ENCODE measurements around the gene HKDC1.
"Not testable (repeated sequence)": the region's sequence is repeated elsewhere in the genome, so short reads cannot be mapped to it uniquely, and the experiment has no call there.

HKDC1 gene

GRCh38 chr10:69220041-69220451 lies at the start of gene HKDC1:
HKDC1 (plus strand) TSS chr10:69220332; CDS start chr10:69220436, 104 bp downstream.
- Histone ChIP-seq H3K27me3 (replicated peaks; ENCODE audit: control insufficient read depth, insufficient read depth, low read length) (no peaks in the 10 kb centered on the region; the same call in 1 of the 2 replicates), H3K4me3 (replicated peaks; ENCODE audit: low read depth, low read length) (no peak within 1 kb of the TSS), H3K36me3 (ENCODE audit: control insufficient read depth, insufficient read depth, low read length) (no peaks in the 10 kb centered on the region)
- TF ChIP-seq, protein P1, sequence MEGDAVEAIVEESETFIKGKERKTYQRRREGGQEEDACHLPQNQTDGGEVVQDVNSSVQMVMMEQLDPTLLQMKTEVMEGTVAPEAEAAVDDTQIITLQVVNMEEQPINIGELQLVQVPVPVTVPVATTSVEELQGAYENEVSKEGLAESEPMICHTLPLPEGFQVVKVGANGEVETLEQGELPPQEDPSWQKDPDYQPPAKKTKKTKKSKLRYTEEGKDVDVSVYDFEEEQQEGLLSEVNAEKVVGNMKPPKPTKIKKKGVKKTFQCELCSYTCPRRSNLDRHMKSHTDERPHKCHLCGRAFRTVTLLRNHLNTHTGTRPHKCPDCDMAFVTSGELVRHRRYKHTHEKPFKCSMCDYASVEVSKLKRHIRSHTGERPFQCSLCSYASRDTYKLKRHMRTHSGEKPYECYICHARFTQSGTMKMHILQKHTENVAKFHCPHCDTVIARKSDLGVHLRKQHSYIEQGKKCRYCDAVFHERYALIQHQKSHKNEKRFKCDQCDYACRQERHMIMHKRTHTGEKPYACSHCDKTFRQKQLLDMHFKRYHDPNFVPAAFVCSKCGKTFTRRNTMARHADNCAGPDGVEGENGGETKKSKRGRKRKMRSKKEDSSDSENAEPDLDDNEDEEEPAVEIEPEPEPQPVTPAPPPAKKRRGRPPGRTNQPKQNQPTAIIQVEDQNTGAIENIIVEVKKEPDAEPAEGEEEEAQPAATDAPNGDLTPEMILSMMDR (IDR thresholded peaks at IDR 0.05; ENCODE audit: insufficient read depth, low read length, poor library complexity, severe bottlenecking), result no peak
- DNase-seq (ENCODE audit: extremely low read depth, insufficient read length), result no peak

DNA sequence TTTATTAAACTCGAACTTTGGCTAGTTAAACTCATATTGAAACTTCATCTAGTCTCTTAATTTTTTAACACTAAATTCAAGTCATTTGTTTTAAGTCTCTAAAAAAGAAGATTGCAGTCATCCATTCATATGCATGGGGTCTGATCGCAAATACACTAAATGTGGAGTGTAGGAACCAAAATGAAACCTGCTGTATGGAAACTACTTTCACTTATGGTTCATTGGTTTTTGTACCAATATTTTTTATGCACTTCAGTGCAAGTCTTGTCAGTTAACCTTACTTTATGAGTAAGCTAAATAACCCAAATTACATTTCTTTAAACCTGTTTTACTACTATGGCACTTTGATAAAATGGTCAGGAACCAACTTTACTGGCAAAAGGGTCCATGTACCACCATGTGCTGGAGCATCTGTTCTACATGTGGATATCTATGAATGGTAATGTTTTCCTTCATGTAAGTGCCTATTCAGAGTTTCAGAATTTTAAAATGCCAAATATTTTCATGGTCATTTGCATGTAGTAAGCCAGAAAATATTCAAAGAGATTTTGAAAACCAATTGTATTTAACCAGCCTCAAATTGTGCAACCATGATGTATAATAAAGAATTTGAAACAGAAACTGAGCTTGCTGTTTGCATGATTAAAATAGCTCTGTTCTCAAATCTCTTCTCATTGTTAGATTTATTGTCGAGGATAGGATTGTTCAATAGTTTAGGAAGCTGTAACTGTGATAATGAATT lies 47.7 kb upstream of the HKDC1 start:
- TF ChIP-seq, protein P1 (IDR thresholded peaks at IDR 0.05; ENCODE audit: insufficient read depth, low read length, poor library complexity, severe bottlenecking), result no peak
- H3K4me3 ChIP-seq (replicated peaks; ENCODE audit: low read depth, low read length), result no peak overlapping the region
- no peaks in the 10 kb centered on the region; the same call in 1 of the 2 replicates for H3K36me3 ChIP-seq (ENCODE audit: control insufficient read depth, insufficient read depth, low read length)
- no peak for DNase-seq (ENCODE audit: extremely low read depth, insufficient read length)
- no peaks in the 10 kb centered on the region for H3K27me3 ChIP-seq (replicated peaks; ENCODE audit: control insufficient read depth, insufficient read depth, low read length)

GRCh38 chr10:69175326-69175725 lies 44.8 kb upstream of the HKDC1 start:
- H3K4me3 ChIP-seq (replicated peaks; ENCODE audit: low read depth, low read length); H3K36me3 ChIP-seq (ENCODE audit: control insufficient read depth, insufficient read depth, low read length); DNase-seq (ENCODE audit: extremely low read depth, insufficient read length); H3K27me3 ChIP-seq (replicated peaks; ENCODE audit: control insufficient read depth, insufficient read depth, low read length): not testable (repeated sequence)

DNA sequence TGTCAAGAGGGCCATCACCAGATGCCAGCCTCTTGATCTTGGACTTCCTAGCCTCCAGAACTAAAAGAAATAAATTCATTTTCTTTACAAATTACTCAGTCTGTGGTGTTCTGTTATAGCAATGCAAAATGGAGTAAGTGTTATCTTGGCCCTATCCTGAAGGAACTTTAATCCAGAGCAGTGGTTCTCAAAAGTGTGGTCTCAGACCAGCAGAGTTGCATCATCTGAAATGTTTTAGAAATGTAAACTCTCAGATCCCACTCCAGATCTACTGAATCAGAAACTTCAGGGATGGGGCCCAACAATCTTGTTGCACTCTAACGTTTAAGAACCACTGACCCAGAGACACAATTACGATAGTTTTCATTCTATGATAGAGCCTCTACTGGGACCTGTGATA lies 43.3 kb upstream of the HKDC1 start:
- H3K4me3 ChIP-seq (replicated peaks; ENCODE audit: low read depth, low read length), result no peak overlapping the region
- no peaks in the 10 kb centered on the region for H3K27me3 ChIP-seq (replicated peaks; ENCODE audit: control insufficient read depth, insufficient read depth, low read length)
- TF ChIP-seq, protein P1 (IDR thresholded peaks at IDR 0.05; ENCODE audit: insufficient read depth, low read length, poor library complexity, severe bottlenecking), result no peak
- no peaks in the 10 kb centered on the region for H3K36me3 ChIP-seq (ENCODE audit: control insufficient read depth, insufficient read depth, low read length)
- DNase-seq (ENCODE audit: extremely low read depth, insufficient read length), result no peak

GRCh38 chr10:69179089-69179742 lies 40.9 kb upstream of the HKDC1 start:
- Histone ChIP-seq H3K27me3 (replicated peaks; ENCODE audit: control insufficient read depth, insufficient read depth, low read length) (no peaks in the 10 kb centered on the region), H3K36me3 (ENCODE audit: control insufficient read depth, insufficient read depth, low read length) (no peaks in the 10 kb centered on the region), H3K4me3 (replicated peaks; ENCODE audit: low read depth, low read length) (peak overlapping the region; percentile 98)
- no peak for DNase-seq (ENCODE audit: extremely low read depth, insufficient read length)
- TF ChIP-seq, protein P1 (IDR thresholded peaks at IDR 0.05; ENCODE audit: insufficient read depth, low read length, poor library complexity, severe bottlenecking), result no peak

DNA sequence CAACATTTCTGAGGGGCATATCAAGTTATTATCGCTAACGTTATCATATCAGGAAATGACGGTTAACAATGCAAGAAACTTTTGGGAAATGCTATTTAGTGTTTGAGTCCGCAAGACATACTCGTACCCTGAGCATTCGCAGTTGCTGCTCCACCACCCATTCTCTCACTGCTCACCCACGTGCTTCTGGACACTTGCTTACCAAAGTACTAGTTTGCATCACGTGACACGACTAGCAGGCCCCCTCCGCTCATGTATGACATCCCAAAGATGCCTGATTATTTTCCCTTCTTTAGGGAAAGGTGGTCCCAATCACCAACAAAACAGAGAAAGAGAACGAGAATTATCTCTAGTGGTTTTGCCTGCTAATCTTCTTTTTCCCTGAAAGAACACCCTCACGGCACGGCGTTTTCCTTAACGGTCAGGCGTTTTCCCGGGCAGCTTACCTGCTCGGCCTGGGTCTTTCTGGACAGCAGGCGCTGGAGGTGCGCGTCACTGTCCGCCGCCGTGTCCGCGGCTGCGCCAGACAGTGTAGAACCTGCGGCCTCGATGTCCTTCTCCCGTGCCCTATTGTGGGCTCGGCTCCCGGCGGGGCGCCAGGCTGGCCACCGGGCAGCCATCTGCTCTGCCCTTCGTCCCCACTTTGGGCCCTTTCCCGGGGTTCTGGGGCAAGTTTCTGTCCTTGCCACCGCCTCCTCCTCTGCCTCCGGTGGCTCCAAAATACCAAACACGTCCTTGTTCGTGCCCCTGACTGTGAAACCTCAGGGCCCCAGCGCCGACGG lies 40.2 kb upstream of the HKDC1 start, which contains the start of gene SUPV3L1:
Gene SUPV3L1 (plus strand): TSS at position 492 of the 782 bp plus-strand sequence. CDS start 58 bp downstream, at position 550.
- Histone ChIP-seq H3K36me3 (ENCODE audit: control insufficient read depth, insufficient read depth, low read length) (no peaks in the 10 kb centered on the region), H3K4me3 (replicated peaks; ENCODE audit: low read depth, low read length) (peak within 1 kb of the TSS; percentile 98), H3K27me3 (replicated peaks; ENCODE audit: control insufficient read depth, insufficient read depth, low read length) (no peaks in the 10 kb centered on the region)
- DNase-seq (ENCODE audit: extremely low read depth, insufficient read length), result peak; percentile 90
- TF ChIP-seq, protein P1 (IDR thresholded peaks at IDR 0.05; ENCODE audit: insufficient read depth, low read length, poor library complexity, severe bottlenecking), result no peak

Measured in GM06990 (cell line).